ENCODE results near the gene KCNC4.

Gene KCNC4

DNA sequence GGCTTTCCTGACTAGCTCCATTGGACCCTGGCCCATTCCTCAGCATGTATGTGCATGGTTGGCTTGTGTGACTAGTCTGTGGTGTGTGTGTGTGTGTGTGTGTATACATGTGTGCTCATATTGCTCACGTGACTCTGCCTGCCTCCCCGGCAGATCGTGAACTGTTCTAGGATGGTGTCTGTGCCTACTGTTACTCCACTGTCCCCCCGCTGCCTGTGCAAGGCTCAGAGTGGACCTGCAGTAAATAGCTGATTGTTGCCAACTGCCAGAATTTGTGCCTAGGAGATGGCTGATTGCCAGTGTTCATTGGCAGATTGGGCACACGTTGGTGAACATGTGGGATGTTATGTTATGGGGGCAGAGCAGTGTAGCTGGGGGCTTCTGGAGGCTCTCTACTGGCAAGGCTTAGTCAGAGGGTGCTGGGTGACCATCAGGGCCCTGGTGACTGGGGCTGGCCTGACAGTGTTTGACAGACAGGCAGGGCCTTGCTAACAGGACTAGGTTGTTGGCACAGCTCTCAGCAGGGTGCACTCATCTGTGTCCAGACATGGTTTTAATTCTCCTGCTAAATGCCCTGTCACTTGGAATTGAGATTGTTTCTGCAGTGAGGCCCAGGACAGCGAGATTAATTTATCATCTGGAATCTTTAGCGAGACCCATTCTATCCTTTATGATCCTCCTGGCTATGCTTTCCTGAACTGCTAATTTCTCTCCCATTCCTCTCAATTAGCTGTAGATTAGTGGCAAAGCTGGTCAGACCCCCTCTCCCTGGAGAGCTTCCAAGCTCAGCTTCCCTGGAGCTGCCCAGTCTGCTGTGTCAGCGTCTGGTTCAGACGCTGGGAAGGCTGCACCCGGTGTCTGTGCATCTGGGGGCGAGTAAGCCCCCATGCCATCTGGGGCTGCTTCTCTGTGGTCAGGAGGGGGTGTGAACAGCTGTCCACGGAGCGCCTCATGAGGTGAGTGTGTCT, 39.1 kb upstream of the KCNC4 start:
- H3K23ac ChIP-seq (ENCODE audit: low read depth, low read length, poor library complexity): no peak overlapping the region
- no peak overlapping the region for H2BK120ac ChIP-seq (ENCODE audit: low read depth, low read length)
- H4K8ac ChIP-seq (ENCODE audit: low read depth, low read length): no peak overlapping the region
- no peak overlapping the region for H3K14ac ChIP-seq (ENCODE audit: low read length)
- no peak overlapping the region for H2BK5ac ChIP-seq (ENCODE audit: low read length)
- H3K27me3 ChIP-seq (ENCODE audit: control insufficient read depth in 3 of 3, insufficient read depth in 3 of 3, low read depth in 1 of 3, low read length in 3 of 3): peaks cover 0 to 71% (median 0%) of the 10 kb centered on the region in 3 experiments
- H3K18ac ChIP-seq (ENCODE audit: low read length): no peak overlapping the region
- no peak for DNase-seq (ENCODE audit: low spot score)
- H4K91ac ChIP-seq (ENCODE audit: low read depth, low read length, poor library complexity): no peak overlapping the region
- no peak overlapping the region for H2AFZ ChIP-seq (ENCODE audit: low read length)
- peak overlapping the region; percentile 9 for H2AK5ac ChIP-seq (ENCODE audit: low read depth, low read length)
- H3K4me3 ChIP-seq (ENCODE audit: low read length in 2 of 2): peak overlapping the region in 1 of 2 donors; percentile 12
- peak overlapping the region; percentile 26 for H3K9ac ChIP-seq (ENCODE audit: low read depth, low read length, poor library complexity)
- H3K79me1 ChIP-seq (ENCODE audit: low read depth, low read length): no peaks in the 10 kb centered on the region
- no peak overlapping the region for H3K4ac ChIP-seq (ENCODE audit: low read length)
- no peak overlapping the region for H3K4me2 ChIP-seq (ENCODE audit: insufficient read depth, low read length, poor library complexity, severe bottlenecking)
- peaks cover 0 to 1% of the 10 kb centered on the region in 2 donors for H3K4me1 ChIP-seq (ENCODE audit: control insufficient read depth in 2 of 2, insufficient read depth in 1 of 2, low read depth in 1 of 2, low read length in 2 of 2)
- peak overlapping the region; percentile 30 for H2BK15ac ChIP-seq (ENCODE audit: low read length)
- H3K9me3 ChIP-seq (replicated peaks in 1 of 2; ENCODE audit: control insufficient read depth in 2 of 2, insufficient read depth in 1 of 2, low read depth in 1 of 2, low read length in 2 of 2): no peaks in the 10 kb centered on the region
- no CpG with 5 or more reads among the region's 13 CpGs for WGBS, 2 donors (ENCODE audit: extremely low coverage in 2 of 2, insufficient read length in 2 of 2, insufficient replicate concordance in 1 of 2)
- no peak overlapping the region for H2BK12ac ChIP-seq (ENCODE audit: low read length)
- H3K36me3 ChIP-seq (replicated peaks in 1 of 2; ENCODE audit: control insufficient read depth in 2 of 2, insufficient read depth in 2 of 2, low read length in 2 of 2): no peaks in the 10 kb centered on the region
- H3K27ac ChIP-seq (replicated peaks; ENCODE audit: low read length): no peak overlapping the region

DNA sequence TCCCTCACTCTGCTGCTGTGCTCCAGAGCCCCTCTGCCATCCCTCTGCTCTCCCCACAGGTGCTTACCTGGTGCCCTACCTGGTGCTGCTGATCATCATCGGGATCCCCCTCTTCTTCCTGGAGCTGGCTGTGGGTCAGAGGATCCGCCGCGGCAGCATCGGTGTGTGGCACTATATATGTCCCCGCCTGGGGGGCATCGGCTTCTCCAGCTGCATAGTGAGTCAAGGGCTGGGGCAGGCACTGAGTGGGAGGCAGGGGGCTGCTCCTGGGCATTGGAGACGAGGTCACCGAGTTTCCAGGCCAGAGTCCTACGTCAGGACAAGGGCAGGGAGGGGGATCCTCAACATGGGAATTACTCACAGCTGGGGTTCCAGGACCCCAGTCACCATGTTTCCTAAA, 38.1 kb upstream of the KCNC4 start:
- Histone ChIP-seq H4K91ac (ENCODE audit: low read depth, low read length, poor library complexity) (no peak overlapping the region), H3K27ac (replicated peaks; ENCODE audit: low read length) (no peak overlapping the region), H3K4me1 (ENCODE audit: control insufficient read depth in 2 of 2, insufficient read depth in 1 of 2, low read depth in 1 of 2, low read length in 2 of 2) (peaks cover 0 to 1% of the 10 kb centered on the region in 2 donors), H2BK15ac (ENCODE audit: low read length) (peak overlapping the region; percentile 30), H3K4me3 (ENCODE audit: low read length in 2 of 2) (no peak overlapping the region), H3K9ac (ENCODE audit: low read depth, low read length, poor library complexity) (no peak overlapping the region), H3K36me3 (replicated peaks in 1 of 2; ENCODE audit: control insufficient read depth in 2 of 2, insufficient read depth in 2 of 2, low read length in 2 of 2) (no peaks in the 10 kb centered on the region), H2BK120ac (ENCODE audit: low read depth, low read length) (no peak overlapping the region), H3K14ac (ENCODE audit: low read length) (no peak overlapping the region), H3K18ac (ENCODE audit: low read length) (no peak overlapping the region), H3K27me3 (ENCODE audit: control insufficient read depth in 3 of 3, insufficient read depth in 3 of 3, low read depth in 1 of 3, low read length in 3 of 3) (peaks cover 0 to 64% (median 0%) of the 10 kb centered on the region in 3 experiments), H3K79me1 (ENCODE audit: low read depth, low read length) (no peaks in the 10 kb centered on the region), H3K23ac (ENCODE audit: low read depth, low read length, poor library complexity) (no peak overlapping the region), H4K8ac (ENCODE audit: low read depth, low read length) (no peak overlapping the region), H2BK12ac (ENCODE audit: low read length) (no peak overlapping the region), H2BK5ac (ENCODE audit: low read length) (peak overlapping the region; percentile 20), H3K4me2 (ENCODE audit: insufficient read depth, low read length, poor library complexity, severe bottlenecking) (no peak overlapping the region), H3K4ac (ENCODE audit: low read length) (no peak overlapping the region), H2AK5ac (ENCODE audit: low read depth, low read length) (no peak overlapping the region), H3K9me3 (replicated peaks in 1 of 2; ENCODE audit: control insufficient read depth in 2 of 2, insufficient read depth in 1 of 2, low read depth in 1 of 2, low read length in 2 of 2) (no peaks in the 10 kb centered on the region), H2AFZ (ENCODE audit: low read length) (no peak overlapping the region)
- no CpG with 5 or more reads among the region's 10 CpGs for WGBS, 2 donors (ENCODE audit: extremely low coverage in 2 of 2, insufficient read length in 2 of 2, insufficient replicate concordance in 1 of 2)
- no peak for DNase-seq (ENCODE audit: low spot score)

- Histone ChIP-seq H2BK120ac (ENCODE audit: low read depth, low read length) (no peak overlapping the region), H2AFZ (ENCODE audit: low read length) (no peak overlapping the region), H3K14ac (ENCODE audit: low read length) (no peak overlapping the region), H3K27ac (replicated peaks; ENCODE audit: low read length) (no peak overlapping the region), H2AK5ac (ENCODE audit: low read depth, low read length) (peak overlapping the region; percentile 31), H2BK15ac (ENCODE audit: low read length) (no peak overlapping the region), H2BK12ac (ENCODE audit: low read length) (no peak overlapping the region), H3K23ac (ENCODE audit: low read depth, low read length, poor library complexity) (no peak overlapping the region), H3K4me2 (ENCODE audit: insufficient read depth, low read length, poor library complexity, severe bottlenecking) (no peak overlapping the region), H3K4me1 (ENCODE audit: control insufficient read depth in 2 of 2, insufficient read depth in 1 of 2, low read depth in 1 of 2, low read length in 2 of 2) (peaks cover 0 to 1% of the 10 kb centered on the region in 2 donors), H3K4ac (ENCODE audit: low read length) (no peak overlapping the region), H3K36me3 (replicated peaks in 1 of 2; ENCODE audit: control insufficient read depth in 2 of 2, insufficient read depth in 2 of 2, low read length in 2 of 2) (no peaks in the 10 kb centered on the region), H3K18ac (ENCODE audit: low read length) (no peak overlapping the region), H2BK5ac (ENCODE audit: low read length) (no peak overlapping the region), H3K9ac (ENCODE audit: low read depth, low read length, poor library complexity) (no peak overlapping the region), H4K91ac (ENCODE audit: low read depth, low read length, poor library complexity) (no peak overlapping the region), H3K27me3 (ENCODE audit: control insufficient read depth in 3 of 3, insufficient read depth in 3 of 3, low read depth in 1 of 3, low read length in 3 of 3) (peaks cover 0 to 63% (median 0%) of the 10 kb centered on the region in 3 experiments), H3K9me3 (replicated peaks in 1 of 2; ENCODE audit: control insufficient read depth in 2 of 2, insufficient read depth in 1 of 2, low read depth in 1 of 2, low read length in 2 of 2) (no peaks in the 10 kb centered on the region), H3K79me1 (ENCODE audit: low read depth, low read length) (no peaks in the 10 kb centered on the region), H4K8ac (ENCODE audit: low read depth, low read length) (no peak overlapping the region), H3K4me3 (ENCODE audit: low read length in 2 of 2) (no peak overlapping the region)
- WGBS, 2 donors (ENCODE audit: extremely low coverage in 2 of 2, insufficient read length in 2 of 2, insufficient replicate concordance in 1 of 2): no CpG with 5 or more reads among the region's 15 CpGs
- no peak for DNase-seq (ENCODE audit: low spot score)
These were observed 36.5 kb upstream of the KCNC4 start for GRCh38 chr1:110173466-110174105.

DNA sequence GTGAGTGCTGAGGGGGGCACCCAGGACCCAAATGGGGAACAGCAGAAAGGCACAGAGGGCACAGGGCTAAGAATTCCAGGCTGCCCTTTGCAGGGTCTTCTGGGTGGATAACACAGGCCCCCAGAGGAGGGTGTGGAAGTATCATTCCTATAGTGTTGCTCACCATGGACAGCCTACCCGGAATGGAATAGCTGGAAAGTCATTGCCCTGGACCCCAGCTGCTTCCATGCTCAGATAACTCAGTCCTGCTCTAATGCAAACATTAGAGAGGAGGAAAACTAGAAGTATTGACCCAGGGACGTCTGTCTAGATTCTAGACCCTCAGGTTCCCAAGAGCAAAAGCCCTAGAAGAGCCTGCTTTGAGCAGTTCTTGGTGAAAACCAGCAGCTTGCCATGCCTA, 35.2 kb upstream of the KCNC4 start:
- Histone ChIP-seq H2AFZ (ENCODE audit: low read length) (no peak overlapping the region), H3K23ac (ENCODE audit: low read depth, low read length, poor library complexity) (no peak overlapping the region), H3K79me1 (ENCODE audit: low read depth, low read length) (no peaks in the 10 kb centered on the region), H3K9me3 (replicated peaks in 1 of 2; ENCODE audit: control insufficient read depth in 2 of 2, insufficient read depth in 1 of 2, low read depth in 1 of 2, low read length in 2 of 2) (no peaks in the 10 kb centered on the region), H3K27ac (replicated peaks; ENCODE audit: low read length) (no peak overlapping the region), H3K9ac (ENCODE audit: low read depth, low read length, poor library complexity) (no peak overlapping the region), H2BK5ac (ENCODE audit: low read length) (no peak overlapping the region), H2BK15ac (ENCODE audit: low read length) (no peak overlapping the region), H3K18ac (ENCODE audit: low read length) (no peak overlapping the region), H3K4me1 (ENCODE audit: control insufficient read depth in 2 of 2, insufficient read depth in 1 of 2, low read depth in 1 of 2, low read length in 2 of 2) (peaks cover 0 to 1% of the 10 kb centered on the region in 2 donors), H3K4me3 (ENCODE audit: low read length in 2 of 2) (no peak overlapping the region), H3K14ac (ENCODE audit: low read length) (no peak overlapping the region), H3K27me3 (ENCODE audit: control insufficient read depth in 3 of 3, insufficient read depth in 3 of 3, low read depth in 1 of 3, low read length in 3 of 3) (peaks cover 0 to 51% (median 0%) of the 10 kb centered on the region in 3 experiments), H2AK5ac (ENCODE audit: low read depth, low read length) (no peak overlapping the region), H3K36me3 (replicated peaks in 1 of 2; ENCODE audit: control insufficient read depth in 2 of 2, insufficient read depth in 2 of 2, low read length in 2 of 2) (no peaks in the 10 kb centered on the region), H4K91ac (ENCODE audit: low read depth, low read length, poor library complexity) (no peak overlapping the region), H2BK120ac (ENCODE audit: low read depth, low read length) (no peak overlapping the region), H3K4ac (ENCODE audit: low read length) (no peak overlapping the region), H4K8ac (ENCODE audit: low read depth, low read length) (no peak overlapping the region), H3K4me2 (ENCODE audit: insufficient read depth, low read length, poor library complexity, severe bottlenecking) (no peak overlapping the region), H2BK12ac (ENCODE audit: low read length) (no peak overlapping the region)
- WGBS, 2 donors (ENCODE audit: extremely low coverage in 2 of 2, insufficient read length in 2 of 2, insufficient replicate concordance in 1 of 2): no CpG with 5 or more reads among the region's 2 CpGs
- DNase-seq (ENCODE audit: low spot score): no peak

Data from neuronal stem cell (in vitro differentiated cells).